GM21576 (cell line): ENCODE measurements around the gene ERICH3.

Experiments used
- ATAC-seq: cut with Tn5 transposase; IDR thresholded peaks from one replicate; pipeline ENCODE4 v1.9.1; 2021; ENCODE audit warnings: mild to moderate bottlenecking, moderate library complexity; ENCODE audit not compliant: unreplicated experiment

The ERICH3 gene

GRCh38 chr1:74522148-74522547 is 151.4 kb downstream of the ERICH3 start:
- no peak for ATAC-seq
